GM18507 (cell line): Measurements from ENCODE around the gene IL1R1.

Experiments used
- DNase-seq: peaks from one replicate; pipeline ENCODE4 v3.0.0; 2011; ENCODE audit warnings: low read depth; ENCODE audit not compliant: insufficient read length; ENCODE audit errors: extremely low spot score
- FAIRE-seq: peaks from 2 replicates; lab custom pipeline; 2011; peaks lifted over from hg19 to GRCh38; lab: Jason Lieb, UNC

IL1R1 gene

DNA sequence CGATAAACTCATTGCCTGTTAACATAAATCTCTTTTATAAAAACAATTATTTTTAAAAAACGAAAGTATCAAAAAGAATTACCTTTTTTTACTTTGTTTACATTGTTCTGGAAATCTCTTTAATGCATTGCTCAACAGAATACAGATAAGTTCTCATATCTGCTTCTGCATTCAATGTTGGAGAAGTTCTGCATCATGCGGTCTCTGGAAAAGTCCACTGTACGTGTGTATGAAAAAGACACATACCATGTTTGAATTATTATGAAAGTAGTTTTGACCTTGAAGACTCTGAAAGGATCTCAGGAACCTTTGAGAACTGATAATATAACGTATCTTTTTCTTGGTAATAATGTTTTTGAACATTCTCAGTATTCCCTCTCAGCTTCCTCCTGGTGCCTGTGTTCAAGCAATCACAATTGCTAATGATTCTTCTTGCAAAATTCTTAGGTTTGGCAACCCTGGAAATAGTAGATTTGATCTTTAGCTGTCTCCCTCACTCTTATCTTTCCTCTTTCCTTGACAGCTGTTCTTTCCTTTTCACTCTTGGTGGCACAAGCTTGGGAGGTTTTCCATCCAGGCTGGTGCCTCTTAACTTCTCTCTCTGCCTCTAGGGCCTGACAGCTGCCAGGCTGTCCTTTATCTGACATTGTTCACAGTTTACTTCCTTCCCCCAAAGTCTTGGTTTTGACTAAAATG lies 12.4 kb upstream of the IL1R1 start:
- FAIRE-seq: no peak
- DNase-seq: no peak

DNA sequence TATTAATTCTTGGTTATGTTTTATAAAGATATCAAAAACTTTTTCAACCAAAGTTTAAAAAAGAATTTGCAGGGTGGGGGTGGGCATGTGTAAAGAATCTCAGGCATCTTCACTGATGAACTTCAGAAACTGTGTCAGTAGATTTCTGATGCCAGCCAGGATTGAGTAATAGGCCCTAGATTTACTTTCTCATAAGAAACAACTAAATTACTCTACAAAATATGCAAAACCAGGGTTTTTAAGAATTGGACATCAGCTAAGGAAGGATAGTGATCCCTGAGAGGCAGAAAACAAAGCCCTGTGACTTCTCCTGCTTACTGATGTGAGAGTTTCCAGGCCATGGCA lies 11.9 kb upstream of the IL1R1 start:
- FAIRE-seq (no peak), DNase-seq (no peak)

DNA sequence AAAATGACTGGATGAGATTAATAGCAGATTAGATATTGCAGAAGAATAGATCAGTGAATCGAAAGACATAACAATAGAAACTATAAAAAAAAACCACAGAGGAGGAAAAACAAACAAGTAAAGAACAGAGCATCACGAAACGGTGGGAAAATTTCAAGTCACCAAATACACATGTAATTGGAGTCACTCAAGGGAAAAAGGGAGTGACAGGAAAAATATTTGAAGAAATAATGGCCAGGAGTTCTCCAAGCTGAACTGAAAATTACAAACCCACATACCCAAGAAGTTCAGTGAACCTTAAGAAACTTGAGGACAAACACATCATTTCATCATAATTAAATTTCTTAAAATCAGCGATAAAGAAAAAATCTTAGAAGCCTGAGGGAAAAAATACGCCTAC lies 11.0 kb upstream of the IL1R1 start:
- DNase-seq: no peak
- no peak for FAIRE-seq

DNA sequence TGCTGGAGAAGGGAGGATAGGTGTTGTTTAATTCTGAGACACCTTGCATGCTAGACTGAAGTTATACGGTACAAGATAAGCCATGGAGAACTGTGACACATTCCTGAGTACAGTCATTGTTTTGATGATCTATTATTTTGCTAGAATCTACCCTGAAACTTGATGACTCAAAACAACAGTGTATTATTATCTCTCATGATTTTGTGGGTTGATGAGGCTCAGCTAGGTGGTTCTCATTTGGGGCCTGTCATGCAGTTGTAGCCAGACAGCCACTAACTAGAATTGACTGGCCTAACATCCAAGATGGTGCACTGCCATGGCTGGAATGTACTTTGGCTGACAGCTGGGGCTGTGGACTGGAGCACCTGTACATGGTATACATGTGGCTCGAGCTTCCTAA lies 5.4 kb upstream of the IL1R1 start:
- FAIRE-seq (no peak), DNase-seq (no peak)

DNA sequence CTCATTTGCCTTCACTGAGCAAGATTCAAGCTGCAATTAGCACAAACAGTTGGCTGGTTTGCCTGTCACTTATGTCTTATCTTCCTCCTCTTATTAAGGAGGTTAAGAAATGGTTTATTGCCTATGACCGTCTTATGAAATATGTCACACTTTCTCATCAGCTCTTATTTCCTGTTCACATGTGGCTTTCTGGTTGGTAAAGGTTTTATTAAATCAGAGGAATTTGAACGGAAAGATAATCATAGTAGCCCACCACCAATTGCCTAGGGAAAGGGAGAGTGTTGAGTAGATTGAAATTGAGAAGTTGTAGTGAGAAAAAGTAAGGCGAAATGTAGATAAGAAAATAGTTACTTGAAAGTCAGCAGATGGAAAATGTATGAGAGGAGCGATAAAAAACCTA lies 4.2 kb upstream of the IL1R1 start:
- FAIRE-seq (no peak), DNase-seq (no peak)

DNA sequence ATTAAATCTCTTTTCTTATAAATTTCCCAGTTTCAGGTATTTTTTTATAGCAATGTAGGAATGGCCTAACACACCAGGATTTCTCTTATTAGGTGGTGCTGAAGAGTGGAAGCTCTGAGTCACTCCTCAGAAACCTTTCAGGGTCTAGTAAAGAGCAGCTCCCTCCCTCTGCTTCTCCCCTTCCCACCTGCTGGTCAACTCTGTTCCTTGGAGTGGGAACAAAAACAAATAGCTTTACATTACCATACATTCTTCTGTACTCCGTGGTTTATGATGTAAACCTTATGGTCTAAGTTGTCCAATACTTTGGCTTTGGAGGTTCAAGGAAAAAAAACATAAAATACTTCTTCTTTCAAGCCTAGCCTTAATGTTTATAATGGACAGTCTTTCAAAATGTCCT lies 2.7 kb upstream of the IL1R1 start:
- FAIRE-seq: no peak
- no peak for DNase-seq

DNA sequence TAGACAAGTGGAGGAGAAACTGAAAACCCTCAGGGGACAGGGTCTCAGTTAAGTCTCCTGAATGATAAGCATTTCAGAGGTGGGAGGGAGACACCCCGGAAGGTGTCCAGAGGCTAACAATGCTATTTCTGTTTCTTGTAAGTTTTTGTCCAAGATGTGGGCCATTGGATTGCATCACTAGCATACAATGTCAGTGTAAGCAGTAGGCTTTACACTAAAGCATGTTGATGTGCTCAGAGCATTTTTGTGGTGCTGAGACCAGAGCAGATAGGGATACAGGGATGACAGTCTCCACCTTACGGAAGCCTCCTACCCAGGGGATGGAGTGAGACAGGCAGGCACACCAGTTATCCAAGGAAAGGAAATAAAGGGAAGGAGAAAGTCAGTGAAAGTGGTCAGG lies 2.2 kb upstream of the IL1R1 start:
- FAIRE-seq: no peak
- no peak for DNase-seq

DNA sequence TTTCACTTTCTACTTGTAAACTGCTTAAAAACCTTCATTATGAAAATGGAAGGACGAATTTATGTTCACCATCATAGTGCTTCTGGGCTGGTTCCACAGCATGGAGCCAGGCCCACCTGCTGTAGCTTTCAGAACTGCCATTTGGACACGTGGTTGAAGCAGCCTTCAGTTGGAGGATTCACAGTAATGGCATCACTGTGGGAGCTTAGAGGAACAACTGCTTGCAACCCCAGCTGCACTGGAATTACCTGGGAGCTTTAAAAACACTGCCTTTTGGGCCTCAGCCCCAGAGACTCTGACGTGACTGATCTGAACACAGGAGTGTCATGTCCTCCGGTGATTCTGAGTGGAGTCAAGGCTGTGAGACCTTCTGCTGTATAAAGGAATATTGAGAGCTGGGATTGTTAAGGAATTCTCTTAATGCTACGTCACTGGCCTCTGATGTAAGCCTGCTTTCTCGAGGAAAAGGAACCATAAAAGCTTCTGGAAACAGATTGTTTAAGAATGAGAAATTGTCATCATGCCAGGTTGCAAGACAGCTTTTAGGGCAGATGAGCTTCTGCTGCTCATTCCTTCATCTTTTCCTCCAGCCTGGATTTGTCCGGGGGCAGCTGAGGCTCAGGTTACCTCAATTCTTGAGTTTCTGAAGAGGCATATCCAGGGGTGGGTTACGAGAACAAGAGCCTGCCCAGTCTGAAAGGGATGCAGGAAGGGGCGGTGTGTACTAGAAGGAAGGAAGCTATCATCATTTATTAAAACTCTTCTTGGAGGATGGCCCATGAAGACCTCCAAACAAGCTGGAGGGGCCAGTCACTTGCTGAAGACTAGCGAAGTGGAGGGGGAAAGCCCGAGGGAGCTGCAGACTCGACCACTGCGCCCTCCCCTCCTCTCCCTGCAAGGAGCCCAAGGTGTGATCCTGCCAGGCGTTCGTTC lies 1.3 kb upstream of the IL1R1 start:
- no peak for DNase-seq
- FAIRE-seq: no peak

DNA sequence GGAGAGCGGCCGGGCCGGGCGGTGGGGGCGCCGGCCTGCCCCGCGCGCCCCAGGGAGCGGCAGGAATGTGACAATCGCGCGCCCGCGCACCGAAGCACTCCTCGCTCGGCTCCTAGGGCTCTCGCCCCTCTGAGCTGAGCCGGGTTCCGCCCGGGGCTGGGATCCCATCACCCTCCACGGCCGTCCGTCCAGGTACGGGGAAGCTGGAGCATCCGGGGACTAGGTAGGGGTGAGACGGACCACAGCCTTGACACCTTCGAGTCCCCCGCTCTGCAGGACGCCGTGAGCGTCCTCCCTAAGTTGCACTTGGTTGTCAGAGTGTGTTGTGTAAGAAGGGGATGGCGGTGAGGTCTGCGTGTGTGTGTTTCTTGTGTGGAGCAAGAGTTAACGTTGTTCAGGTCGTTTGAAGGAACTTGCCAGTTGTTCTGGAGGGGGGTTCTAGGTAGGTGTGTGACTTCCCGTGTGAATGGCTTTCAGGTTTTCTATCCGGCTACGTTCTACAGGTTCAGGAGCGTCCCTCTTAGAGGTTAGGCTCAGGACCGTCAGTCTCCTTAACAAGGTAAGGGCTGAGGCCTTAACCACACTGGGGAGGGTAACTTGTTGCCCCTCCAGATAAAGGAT lies 393 bp downstream of the IL1R1 start:
- no peak for DNase-seq
- FAIRE-seq: no peak

DNA sequence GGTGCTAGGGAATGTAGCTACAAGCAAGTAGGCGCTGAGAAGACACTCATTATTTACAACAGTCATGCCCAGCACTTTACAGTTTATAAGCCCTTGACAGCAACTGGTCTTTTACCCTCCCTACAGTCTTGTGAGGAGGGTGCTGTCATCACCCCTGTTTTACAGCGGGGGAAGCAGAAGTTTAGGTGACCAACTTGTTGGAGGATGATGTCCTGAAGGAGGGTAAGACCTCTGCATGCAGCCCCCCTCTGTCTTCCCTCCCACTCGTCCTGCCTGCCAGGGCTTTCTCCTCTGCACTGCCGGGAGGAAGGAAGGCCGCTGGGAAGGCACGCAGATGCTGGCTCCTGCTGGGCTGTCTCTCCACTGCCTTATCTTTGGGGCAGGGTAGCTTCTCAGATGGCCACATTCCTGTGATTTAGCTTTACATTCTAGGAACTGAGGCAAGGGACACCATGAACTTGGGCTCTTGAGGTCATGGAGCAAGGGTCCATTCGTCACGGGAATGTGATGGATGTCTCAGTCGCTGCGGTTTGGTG lies 972 bp downstream of the IL1R1 start:
- no peak for FAIRE-seq
- no peak for DNase-seq

DNA sequence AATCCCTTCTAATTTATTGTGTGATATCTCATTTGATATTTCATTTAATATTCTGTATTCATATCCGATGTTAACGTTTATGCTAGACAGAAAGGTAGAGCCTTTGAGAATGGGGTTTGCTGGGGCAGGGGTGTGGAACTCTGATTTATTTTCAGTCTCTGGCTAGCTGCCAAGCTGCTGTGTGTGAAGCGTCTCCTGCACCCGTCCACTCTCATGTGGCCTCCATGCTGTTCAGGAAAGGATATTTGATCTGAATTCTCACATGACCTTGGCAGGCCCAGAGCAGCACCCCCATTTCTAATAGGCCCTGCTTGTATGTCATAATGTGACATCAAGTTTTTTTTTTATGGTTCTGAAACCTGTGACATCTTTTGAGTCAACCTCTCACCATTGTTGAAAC lies 1.6 kb downstream of the IL1R1 start:
- DNase-seq (no peak), FAIRE-seq (no peak)

DNA sequence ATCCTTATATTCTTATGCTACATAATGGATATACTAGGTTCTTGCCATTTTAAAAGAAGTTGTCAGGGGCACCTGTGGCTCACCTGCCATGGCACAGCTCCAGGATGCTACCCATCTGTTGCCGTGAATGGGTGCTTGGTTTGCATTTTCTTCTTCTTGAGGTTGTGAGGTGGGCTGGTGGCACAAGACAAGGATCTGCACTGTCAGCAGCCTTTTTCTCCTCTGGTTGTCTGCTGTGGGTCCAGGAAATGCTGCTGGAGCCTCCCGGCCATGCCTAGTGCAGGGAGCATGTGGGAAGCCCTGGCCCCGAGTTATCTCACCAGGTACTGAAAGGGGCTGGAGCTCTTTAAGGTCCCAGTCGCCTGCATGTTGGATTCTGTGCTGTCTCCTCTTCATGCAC lies 2.6 kb downstream of the IL1R1 start:
- DNase-seq (no peak), FAIRE-seq (no peak)

DNA sequence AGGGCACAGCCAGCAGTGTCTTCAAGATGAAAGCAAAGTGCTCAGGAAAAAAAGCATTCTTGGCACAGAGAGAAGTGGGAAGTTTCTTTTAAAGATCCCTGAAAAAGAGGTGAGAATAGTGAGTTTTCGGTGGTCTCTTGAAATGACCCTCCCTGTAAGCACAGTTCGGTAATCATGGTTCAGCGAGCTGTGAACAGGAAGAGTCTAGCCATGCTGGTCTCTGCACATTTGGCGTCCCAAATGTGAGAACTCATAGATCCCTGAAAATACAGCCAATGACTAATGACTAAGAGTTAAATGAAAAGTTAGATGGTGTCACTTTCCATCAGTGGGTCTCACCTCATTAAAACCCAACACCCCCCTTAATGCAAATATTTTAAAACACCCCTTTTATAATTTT lies 3.4 kb downstream of the IL1R1 start:
- FAIRE-seq (no peak), DNase-seq (no peak)

DNA sequence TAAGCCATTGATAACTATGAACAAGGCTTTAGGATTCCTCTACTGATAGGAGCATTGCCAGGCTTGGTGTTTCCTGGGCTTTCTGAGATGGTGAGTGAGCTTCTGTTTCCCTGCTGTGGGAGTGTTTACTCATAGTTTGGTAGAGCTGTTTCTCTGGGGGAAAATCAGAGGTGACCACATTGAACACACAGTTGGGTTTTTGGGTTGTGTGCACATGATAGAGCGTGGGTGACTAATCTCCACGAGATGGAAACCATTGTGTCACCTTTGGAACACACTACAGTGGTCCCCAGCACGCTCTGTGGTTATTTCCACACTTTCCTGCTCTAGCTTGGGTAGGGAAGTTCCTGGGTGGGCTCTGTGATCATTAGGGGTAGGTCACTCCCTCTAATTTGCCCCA lies 5.4 kb downstream of the IL1R1 start:
- no peak for FAIRE-seq
- no peak for DNase-seq

DNA sequence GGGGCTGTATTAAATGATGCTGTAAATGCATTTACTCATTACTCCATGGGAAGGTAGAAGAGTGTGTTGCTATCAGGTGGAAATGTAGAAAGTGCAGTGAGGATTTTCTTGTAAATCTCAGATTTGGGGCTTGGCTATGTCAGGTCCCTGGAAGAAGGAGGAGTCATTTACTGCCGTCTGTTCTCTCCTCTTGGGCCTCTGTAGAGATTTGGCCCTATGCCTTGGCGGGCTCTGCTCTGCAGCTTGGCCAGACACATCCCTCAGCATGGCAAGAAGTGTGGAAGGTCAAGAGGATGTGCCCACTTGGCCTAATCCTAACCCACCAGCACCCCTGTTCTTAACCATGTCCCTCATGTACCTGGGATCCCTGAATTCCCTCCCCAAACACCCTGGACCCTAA lies 6.7 kb downstream of the IL1R1 start:
- no peak for DNase-seq
- FAIRE-seq: no peak

DNA sequence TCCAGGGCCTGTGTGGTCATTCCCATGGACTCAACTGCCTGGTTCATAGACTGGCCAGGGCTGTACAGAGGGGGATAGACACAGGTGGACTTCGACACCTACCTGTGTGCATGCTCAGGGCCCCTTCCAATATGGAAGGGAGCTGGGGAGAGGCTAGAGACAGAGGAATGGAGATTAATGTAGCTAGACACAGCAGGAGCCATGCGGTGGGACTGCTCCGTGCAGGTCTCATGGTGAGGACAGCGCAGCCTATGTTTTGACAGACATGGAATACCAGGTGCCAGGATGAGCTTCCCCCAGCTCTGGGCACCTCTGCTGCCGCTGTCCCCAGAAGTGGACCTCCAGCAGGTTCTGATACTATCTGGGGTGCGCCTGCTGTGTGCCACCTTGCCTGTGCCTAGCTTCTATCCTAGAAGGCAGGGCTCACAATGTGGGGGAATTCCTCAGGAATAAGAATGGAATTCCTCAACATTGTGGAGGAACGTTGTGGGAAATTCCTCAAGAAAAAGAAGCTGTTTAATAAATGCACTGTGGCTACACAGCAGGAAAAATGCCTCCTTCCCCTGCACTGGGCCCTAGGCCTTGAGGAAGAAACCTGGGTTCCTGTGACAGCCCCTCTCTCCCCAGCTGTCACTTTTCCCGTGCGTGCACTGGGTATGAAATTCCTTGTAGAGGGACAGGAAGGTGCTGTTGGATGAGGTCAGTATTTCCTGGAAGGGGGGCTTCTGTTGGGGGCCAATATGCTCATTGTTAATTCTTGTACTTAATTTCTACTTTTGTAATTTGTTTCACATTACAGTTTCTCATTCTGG lies 7.3 kb downstream of the IL1R1 start:
- DNase-seq: no peak

DNA sequence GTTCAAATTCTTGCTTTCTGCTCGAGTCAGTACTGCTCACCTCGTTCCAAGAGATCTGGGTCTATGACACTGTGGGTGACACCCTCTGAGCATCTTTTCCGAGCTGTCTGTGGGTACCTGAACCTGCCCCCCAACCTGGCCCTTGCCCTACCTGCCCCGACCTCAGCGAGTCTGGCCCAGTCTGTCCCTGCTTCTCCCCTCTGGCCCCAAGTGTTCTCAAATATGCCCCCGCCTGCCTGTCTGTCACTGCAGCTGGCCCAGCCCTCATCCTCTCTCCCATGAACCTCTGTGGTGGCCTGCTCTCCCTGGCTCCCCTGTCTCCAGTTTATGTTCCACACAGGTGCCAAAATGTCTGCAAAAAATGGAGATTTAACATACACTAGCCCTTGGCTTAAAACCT lies 11.8 kb downstream of the IL1R1 start:
- DNase-seq (no peak), FAIRE-seq (no peak)

More for the DNA sequence above, 7.3 kb downstream of the IL1R1 start:
- FAIRE-seq: no peak

DNA sequence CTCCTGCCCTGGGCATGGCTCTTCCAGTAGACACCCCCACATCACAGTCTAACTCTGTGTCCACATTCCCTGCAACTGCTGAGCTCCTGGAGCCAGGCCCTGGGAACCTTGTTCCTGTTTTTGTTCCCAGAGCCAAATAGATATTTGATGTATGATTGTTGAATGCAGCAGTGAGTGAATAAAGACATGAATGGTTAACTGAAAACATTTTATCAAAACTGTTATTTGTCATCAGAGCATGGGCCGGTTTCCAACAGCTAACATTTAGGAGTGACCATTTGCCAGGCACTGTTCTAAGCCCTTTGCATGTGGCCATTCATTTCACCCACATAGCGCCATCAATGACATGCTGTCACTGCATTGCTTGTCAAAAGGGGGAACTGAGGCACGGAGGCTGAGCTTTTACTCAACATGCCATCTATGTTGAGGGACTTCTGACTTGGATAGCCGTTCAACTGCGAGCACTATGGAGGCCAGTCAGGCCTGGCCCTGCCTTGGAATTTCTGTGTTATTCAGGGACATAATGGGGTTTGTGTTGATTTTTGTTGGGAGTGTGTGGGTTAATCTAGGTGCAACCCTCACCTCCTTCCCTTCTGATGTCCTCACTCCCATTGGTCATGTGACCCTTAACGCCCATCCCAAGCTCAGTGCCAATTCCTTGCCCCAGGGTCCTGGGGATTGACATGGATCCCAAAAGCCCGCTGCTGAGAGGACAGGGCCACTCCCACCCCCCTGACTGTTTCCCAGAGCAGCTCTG lies 12.6 kb downstream of the IL1R1 start:
- DNase-seq (no peak), FAIRE-seq (no peak)
